Activated CD8-positive, alpha-beta memory T cell treated with anti-CD3 and anti-CD28 coated beads for 48 hours (primary cell): ENCODE measurements around the gene SHISA3.
A peak's percentile ranks its signal among the peaks of the same experiment; 100 is the strongest.
"Not testable (repeated sequence)": the region's sequence is repeated elsewhere in the genome, so short reads cannot be mapped to it uniquely, and the experiment has no call there.

ENCODE experiments used
- DNase-seq, 3 experiments: peaks; one replicate each; pipeline ENCODE4 v3.0.0-alpha.2; 2020; ENCODE audit warnings: low read depth in 2 of 3, low spot score in 2 of 3

The SHISA3 gene

GRCh38 chr4:42396752-42397634, at the start of gene SHISA3:
Gene SHISA3 (plus strand): TSS chr4:42397488. CDS start chr4:42398057, 569 bp downstream.
- peak in 1 of 3 experiments; percentile 8 for DNase-seq

GRCh38 chr4:42348247-42348646, 49.0 kb upstream of the SHISA3 start:
- DNase-seq = no peak

- no peak for DNase-seq
Observed at GRCh38 chr4:42348692-42349091, 48.6 kb upstream of the SHISA3 start.

GRCh38 chr4:42350611-42351182, 46.6 kb upstream of the SHISA3 start:
- DNase-seq = no peak

GRCh38 chr4:42352049-42352448, 45.2 kb upstream of the SHISA3 start:
- no peak for DNase-seq

- no peak for DNase-seq
Observed at GRCh38 chr4:42357325-42357724, 40.0 kb upstream of the SHISA3 start.

GRCh38 chr4:42359711-42360110, 37.6 kb upstream of the SHISA3 start:
- no peak for DNase-seq

GRCh38 chr4:42360256-42360669, 37.0 kb upstream of the SHISA3 start:
- DNase-seq = no peak

- DNase-seq = no peak
Observed at GRCh38 chr4:42361456-42361855, 35.8 kb upstream of the SHISA3 start.

GRCh38 chr4:42362591-42362990, 34.7 kb upstream of the SHISA3 start:
- no peak for DNase-seq

GRCh38 chr4:42363614-42364013, 33.7 kb upstream of the SHISA3 start:
- DNase-seq = no peak

- DNase-seq = no peak
Observed at GRCh38 chr4:42364266-42365053, 32.8 kb upstream of the SHISA3 start.

- no peak for DNase-seq
Observed at GRCh38 chr4:42366959-42367358, 30.3 kb upstream of the SHISA3 start.

- no peak for DNase-seq
Observed at GRCh38 chr4:42369489-42369888, 27.8 kb upstream of the SHISA3 start.

- no peak for DNase-seq
Observed at GRCh38 chr4:42371305-42372252, 25.7 kb upstream of the SHISA3 start.

- not testable (repeated sequence) for DNase-seq
Observed at GRCh38 chr4:42372303-42372702, 25.0 kb upstream of the SHISA3 start.

- no peak for DNase-seq
Observed at GRCh38 chr4:42377497-42377896, 19.8 kb upstream of the SHISA3 start.

GRCh38 chr4:42381666-42382065, 15.6 kb upstream of the SHISA3 start:
- no peak for DNase-seq

GRCh38 chr4:42385516-42385915, 11.8 kb upstream of the SHISA3 start:
- no peak for DNase-seq

GRCh38 chr4:42390622-42391354, 6.5 kb upstream of the SHISA3 start:
- DNase-seq = no peak
